GM12801 (cell line): Measurements from ENCODE around the gene XPC.

Experiments used
- CTCF ChIP-seq: IDR thresholded peaks from one replicate; pipeline ENCODE4 v1.5.1; 2011; ENCODE audit warnings: control low read depth; ENCODE audit not compliant: insufficient read length; ENCODE audit errors: extremely low read depth

The XPC gene

GRCh38 chr3:14204515-14205284, 26.3 kb upstream of the XPC start:
- TF ChIP-seq CTCF, result no peak

- no peak for TF ChIP-seq CTCF
These were observed 25.2 kb upstream of the XPC start for GRCh38 chr3:14203521-14204079.

GRCh38 chr3:14202874-14203520, 24.6 kb upstream of the XPC start:
- no peak for TF ChIP-seq CTCF

- no peak for TF ChIP-seq CTCF
These were observed 23.7 kb upstream of the XPC start for GRCh38 chr3:14201940-14202684.

GRCh38 chr3:14200841-14201240, 22.4 kb upstream of the XPC start:
- TF ChIP-seq CTCF, result no peak

GRCh38 chr3:14200276-14200675, 21.9 kb upstream of the XPC start:
- no peak for TF ChIP-seq CTCF

- TF ChIP-seq CTCF, result no peak
These were observed 21.2 kb upstream of the XPC start for GRCh38 chr3:14199641-14200040.
